ENCODE measurements around the gene PLK2. TPM values are rescaled to one million over a fixed set of nuclear protein-coding genes. Genes with fewer than 3 reads are reported as not detected.

The PLK2 gene
- polyA plus RNA-seq, 1 experiment: 21.7 TPM

DNA sequence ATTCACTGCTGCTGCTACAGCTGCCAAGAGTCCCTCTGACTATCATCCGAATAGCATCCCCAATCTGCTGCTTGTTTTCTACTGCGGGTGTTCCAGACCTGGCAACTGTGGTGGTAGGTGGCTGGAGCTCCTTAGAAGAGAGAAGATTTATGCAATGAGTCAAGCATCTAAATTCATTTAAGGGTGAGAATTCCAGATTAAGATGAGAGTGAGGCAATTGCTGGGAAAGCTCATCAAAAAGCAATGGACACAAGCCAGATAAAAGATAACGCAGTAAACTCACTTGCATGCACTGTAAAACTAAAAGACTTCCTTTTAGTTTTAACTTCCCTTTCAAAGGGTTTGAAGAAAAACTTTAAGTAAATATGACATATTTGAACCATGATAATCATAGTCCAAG is 3.9 kb downstream of the PLK2 start:
- POLR2A ChIA-PET: interaction anchor here (0.7 kb wide), 1 partner anchor 630 kb away, joined by 3 read pairs; no protein-coding TSS in a partner anchor

DNA sequence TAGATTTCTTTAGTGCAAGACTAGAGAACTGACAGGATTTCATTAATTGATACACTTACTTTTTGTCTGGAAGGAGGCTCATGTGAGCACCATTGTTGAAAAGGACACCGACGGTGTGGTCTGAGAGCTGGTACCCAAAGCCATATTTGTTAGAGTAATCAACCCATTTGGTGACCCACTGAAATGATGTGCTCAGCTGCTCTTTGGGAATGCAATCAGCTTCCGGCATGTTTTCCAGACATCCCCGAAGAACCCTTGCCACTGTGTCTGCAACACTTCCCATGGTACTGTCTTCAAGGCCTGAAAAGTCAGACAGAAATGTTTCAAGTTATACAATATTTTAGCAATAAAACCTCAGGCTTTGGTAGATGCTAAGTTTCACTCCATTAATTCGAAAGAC is 4.4 kb downstream of the PLK2 start:
- TF ChIP-seq, protein P1, sequence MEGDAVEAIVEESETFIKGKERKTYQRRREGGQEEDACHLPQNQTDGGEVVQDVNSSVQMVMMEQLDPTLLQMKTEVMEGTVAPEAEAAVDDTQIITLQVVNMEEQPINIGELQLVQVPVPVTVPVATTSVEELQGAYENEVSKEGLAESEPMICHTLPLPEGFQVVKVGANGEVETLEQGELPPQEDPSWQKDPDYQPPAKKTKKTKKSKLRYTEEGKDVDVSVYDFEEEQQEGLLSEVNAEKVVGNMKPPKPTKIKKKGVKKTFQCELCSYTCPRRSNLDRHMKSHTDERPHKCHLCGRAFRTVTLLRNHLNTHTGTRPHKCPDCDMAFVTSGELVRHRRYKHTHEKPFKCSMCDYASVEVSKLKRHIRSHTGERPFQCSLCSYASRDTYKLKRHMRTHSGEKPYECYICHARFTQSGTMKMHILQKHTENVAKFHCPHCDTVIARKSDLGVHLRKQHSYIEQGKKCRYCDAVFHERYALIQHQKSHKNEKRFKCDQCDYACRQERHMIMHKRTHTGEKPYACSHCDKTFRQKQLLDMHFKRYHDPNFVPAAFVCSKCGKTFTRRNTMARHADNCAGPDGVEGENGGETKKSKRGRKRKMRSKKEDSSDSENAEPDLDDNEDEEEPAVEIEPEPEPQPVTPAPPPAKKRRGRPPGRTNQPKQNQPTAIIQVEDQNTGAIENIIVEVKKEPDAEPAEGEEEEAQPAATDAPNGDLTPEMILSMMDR (IDR thresholded peaks at IDR 0.05; ENCODE audit: insufficient read depth, low read depth, low read length): no peak
- ChIA-PET CTCF (interaction anchor here (0.8 to 1.5 kb wide), 4 partner anchors 568 to 1158 kb away, joined by 3 to 6 read pairs (median 4); no protein-coding TSS in a partner anchor), POLR2A (interaction anchor here (0.6 to 0.8 kb wide), 3 partner anchors 273 to 676 kb away, joined by 3 to 4 read pairs (median 3); no protein-coding TSS in a partner anchor)
- no peak for DNase-seq (ENCODE audit: low read depth)
- Histone ChIP-seq H3K36me3 (ENCODE audit: control insufficient read depth, insufficient read depth, low read length) (peaks cover 7% of the 10 kb centered on the region), H3K4me3 (ENCODE audit: low read depth, low read length) (no peak overlapping the region), H3K27me3 (ENCODE audit: control insufficient read depth, insufficient read depth, low read length) (no peaks in the 10 kb centered on the region)

More for the DNA sequence above, 3.9 kb downstream of the PLK2 start:
- H3K4me3 ChIP-seq (ENCODE audit: low read depth, low read length): no peak overlapping the region
- H3K36me3 ChIP-seq (ENCODE audit: control insufficient read depth, insufficient read depth, low read length): peaks cover 7% of the 10 kb centered on the region
- no peaks in the 10 kb centered on the region for H3K27me3 ChIP-seq (ENCODE audit: control insufficient read depth, insufficient read depth, low read length)
- no peak for DNase-seq (ENCODE audit: low read depth)
- CTCF ChIA-PET: interaction anchor here (0.8 to 1.5 kb wide), 4 partner anchors 568 to 1158 kb away, joined by 3 to 6 read pairs (median 4); no protein-coding TSS in a partner anchor
- TF ChIP-seq, protein P1 (IDR thresholded peaks at IDR 0.05; ENCODE audit: insufficient read depth, low read depth, low read length): no peak

DNA sequence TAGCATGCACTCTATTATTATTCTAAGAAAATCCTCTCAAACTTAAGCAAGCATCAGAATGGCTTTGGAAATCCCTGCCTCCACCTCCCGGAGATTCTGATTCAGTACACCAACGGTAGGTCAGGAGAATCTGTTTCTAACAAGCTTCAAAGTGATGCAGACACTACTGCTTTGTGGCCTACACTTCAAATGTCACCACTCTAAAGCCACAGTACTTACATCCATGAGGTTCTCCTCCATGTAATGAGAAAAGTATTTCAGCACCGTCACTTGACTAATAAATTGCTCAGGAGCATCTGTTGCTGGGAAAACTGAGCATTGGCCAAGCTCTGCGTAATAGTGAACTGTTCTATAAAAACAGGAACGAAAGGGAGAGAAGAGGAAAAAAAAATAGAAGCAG is 4.8 kb downstream of the PLK2 start:
- Histone ChIP-seq H3K4me3 (ENCODE audit: low read depth, low read length) (no peak overlapping the region), H3K27me3 (ENCODE audit: control insufficient read depth, insufficient read depth, low read length) (no peaks in the 10 kb centered on the region), H3K36me3 (ENCODE audit: control insufficient read depth, insufficient read depth, low read length) (peaks cover 7% of the 10 kb centered on the region)
- ChIA-PET POLR2A (interaction anchor here (0.6 to 0.8 kb wide), 2 partner anchors 272 to 675 kb away, joined by 3 to 4 read pairs; no protein-coding TSS in a partner anchor), CTCF (interaction anchor here (0.9 to 1.5 kb wide), 3 partner anchors 567 to 1157 kb away, joined by 3 to 6 read pairs (median 4); no protein-coding TSS in a partner anchor)
- TF ChIP-seq, protein P1 (IDR thresholded peaks at IDR 0.05; ENCODE audit: insufficient read depth, low read depth, low read length): no peak
- DNase-seq (ENCODE audit: low read depth): peak; percentile 68

DNA sequence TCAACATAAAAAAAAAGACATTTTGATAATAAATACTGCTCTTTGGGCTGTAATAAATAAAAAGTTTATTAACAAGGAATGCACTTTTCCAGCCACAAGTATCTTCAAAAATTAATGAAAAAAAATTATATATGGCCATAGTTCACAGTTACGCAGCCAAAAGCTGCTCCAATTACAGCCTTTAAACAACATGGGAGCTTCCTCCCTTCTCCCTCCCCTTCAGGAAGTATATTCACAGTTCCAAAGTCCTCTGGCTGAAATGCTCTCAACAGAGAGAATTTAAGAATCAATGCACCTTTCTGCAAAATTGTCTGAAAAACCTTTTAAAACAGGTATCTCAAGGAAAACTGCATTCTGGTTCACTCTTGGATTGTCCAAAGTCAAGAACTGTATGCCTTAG is 5.9 kb downstream of the PLK2 start:
- Histone ChIP-seq H3K4me3 (ENCODE audit: low read depth, low read length) (no peak overlapping the region), H3K36me3 (ENCODE audit: control insufficient read depth, insufficient read depth, low read length) (peaks cover 7% of the 10 kb centered on the region), H3K27me3 (ENCODE audit: control insufficient read depth, insufficient read depth, low read length) (no peaks in the 10 kb centered on the region)
- ChIA-PET POLR2A (no interaction called here), CTCF (no interaction called here)
- DNase-seq (ENCODE audit: low read depth): no peak
- TF ChIP-seq, protein P1 (IDR thresholded peaks at IDR 0.05; ENCODE audit: insufficient read depth, low read depth, low read length): no peak

DNA sequence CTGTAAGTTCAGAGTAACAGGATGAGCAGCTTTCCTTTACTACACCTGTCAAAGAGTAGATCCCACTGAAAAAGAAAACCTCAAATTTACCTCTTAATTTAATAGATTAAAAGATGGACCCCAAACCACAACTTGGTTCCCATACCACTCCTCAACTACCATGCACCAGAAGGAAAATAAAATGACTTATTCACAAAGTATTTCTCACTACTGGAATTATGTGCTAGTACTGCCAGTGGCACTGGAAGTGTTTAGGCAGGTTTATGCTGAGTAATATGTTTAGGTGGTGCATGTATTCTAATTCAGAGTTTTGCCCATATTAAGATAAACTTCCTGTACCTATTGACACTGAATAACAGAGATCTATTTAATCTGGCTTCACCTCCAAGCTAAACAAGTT is 6.6 kb downstream of the PLK2 start:
- Histone ChIP-seq H3K27me3 (ENCODE audit: control insufficient read depth, insufficient read depth, low read length) (no peaks in the 10 kb centered on the region), H3K36me3 (ENCODE audit: control insufficient read depth, insufficient read depth, low read length) (peaks cover 7% of the 10 kb centered on the region), H3K4me3 (ENCODE audit: low read depth, low read length) (no peak overlapping the region)
- CTCF ChIA-PET: no interaction called here
- no peak for DNase-seq (ENCODE audit: low read depth)
- POLR2A ChIA-PET: no interaction called here
- TF ChIP-seq, protein P1 (IDR thresholded peaks at IDR 0.05; ENCODE audit: insufficient read depth, low read depth, low read length): no peak

Data from BJ (cell line).